Left ventricle myocardium superior (tissue), 1 donor: Measurements from ENCODE around the gene MLIP. TPM values are rescaled to one million over a fixed set of nuclear protein-coding genes. Genes with fewer than 3 reads are reported as not detected.
"Not testable (repeated sequence)": the region's sequence is repeated elsewhere in the genome, so short reads cannot be mapped to it uniquely, and the experiment has no call there.

Experiments used
- ATAC-seq: fragments of 200-7000 bp; cut with Tn5 transposase; one replicate; pipeline ENCODE4 v1.9.1; 2020; ENCODE audit warnings: mild to moderate bottlenecking, moderate library complexity
- DNase-seq: peaks from one replicate; pipeline ENCODE4 v3.0.0-alpha.2; 2020
- intact Hi-C: fragments of 100-400 bp; cut with micrococcal nuclease; formaldehyde crosslinking; loops from one replicate; pipeline ENCODE4 v1.11.0; 2022
- total RNA-seq: library from RNA; stranded (reverse); fragmentation: NEBNext Ultra II Directional; extraction: Animal tissue kit (Norgen Biotek cat#: 25700); gene quantifications from one replicate; pipeline ENCODE4 v1.2.1, GENCODE V29; 2021
- donor health status: DM: no; HTN: yes; CAD: no; lungs with severe emphysema.

MLIP gene
- total RNA-seq, 1 donor from 2014 or later = 436 TPM

DNA sequence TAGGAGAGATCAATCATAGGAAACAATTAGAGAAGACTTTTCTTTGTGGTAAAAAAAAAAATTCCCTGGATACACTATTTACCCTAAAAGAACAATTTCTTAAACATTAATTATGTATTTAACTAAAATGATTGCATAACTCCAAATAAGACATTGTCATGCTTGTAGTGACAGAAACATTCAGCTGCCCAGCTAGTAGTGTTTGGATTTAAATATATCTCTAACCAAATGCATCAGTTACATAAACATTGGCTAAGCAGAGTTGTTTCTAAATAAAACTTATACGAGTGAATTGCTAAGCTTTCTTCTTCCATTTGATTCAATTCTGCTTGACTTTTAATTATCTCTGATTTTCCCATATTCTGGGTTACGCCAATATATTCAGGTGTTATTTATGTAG, 23.7 kb downstream of the MLIP start:
- DNase-seq (no peak), ATAC-seq (peak; percentile 18)
- intact Hi-C loops = no loop called here

DNA sequence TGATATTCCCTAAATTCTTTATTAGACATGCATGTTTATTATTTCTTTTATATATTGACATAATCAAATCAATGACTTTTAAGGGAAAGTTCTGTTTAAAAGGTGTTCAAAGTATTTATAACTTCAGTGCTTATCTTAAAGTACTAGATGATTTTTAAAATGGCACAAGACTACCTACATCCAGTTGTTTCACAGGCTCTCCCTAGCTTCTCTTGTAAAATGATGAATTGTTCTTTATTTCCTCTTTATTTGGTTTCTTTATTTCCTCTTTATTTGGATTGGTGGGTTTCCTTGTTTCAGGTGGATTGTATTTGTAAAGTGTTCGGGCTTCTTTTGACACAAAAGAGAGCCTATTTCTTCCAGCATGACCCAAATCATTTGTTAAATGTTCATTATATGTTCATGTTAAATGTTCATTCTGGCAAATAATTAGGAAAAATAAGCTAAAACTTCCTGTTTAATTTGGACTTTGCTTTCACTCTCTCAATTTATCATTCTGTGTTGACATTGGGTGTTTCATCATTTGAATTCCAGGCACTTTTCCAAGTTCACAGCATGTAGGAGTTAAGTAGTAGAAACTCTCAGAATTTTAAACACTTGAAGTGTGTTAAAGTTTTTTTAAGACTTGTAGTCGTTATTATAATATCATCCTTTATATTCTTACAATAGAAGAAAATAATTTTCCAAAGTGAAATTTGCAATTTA, 24.6 kb downstream of the MLIP start:
- ATAC-seq (peak; percentile 24), DNase-seq (no peak)
- intact Hi-C loops = no loop called here

DNA sequence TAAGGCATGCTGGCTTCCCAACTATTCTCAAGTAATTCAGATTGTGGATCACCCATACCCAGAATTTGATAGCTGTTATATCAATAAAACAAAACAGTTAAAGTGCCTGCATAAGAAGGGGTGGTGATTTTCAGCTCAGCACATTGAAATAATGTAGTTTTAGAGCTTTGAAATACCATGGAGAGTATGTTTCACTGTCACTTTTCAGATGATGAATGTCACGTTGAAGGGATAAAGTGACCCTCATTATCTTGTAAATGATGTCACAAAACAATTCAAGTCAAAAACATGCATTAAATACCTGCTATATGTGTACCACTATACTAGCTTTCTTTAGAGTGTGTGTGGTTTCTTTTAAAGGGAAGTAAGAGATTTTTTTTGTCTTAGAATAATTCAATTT, 27.6 kb downstream of the MLIP start:
- intact Hi-C loops = no loop called here
- no peak for DNase-seq
- no peak for ATAC-seq

DNA sequence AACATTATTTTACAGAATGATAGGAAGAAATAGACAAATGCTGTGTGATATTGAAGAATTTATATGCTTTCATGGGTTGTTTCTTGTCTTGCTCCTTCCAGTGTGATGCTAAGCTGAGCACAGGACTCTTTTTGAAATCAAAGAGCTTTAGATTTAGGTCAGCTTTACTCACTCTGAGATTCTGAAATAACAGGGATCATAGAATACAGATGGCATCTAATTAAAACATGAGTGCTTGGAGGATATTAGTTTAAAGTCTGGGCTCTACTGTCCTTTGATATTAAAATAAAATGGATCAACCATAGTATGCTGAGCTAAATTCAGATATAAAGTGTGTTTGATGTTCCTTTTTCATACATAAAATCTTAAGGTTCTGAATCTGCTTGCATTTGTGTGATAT, 29.6 kb downstream of the MLIP start:
- no peak for DNase-seq
- ATAC-seq = no peak
- intact Hi-C loops = no loop called here

DNA sequence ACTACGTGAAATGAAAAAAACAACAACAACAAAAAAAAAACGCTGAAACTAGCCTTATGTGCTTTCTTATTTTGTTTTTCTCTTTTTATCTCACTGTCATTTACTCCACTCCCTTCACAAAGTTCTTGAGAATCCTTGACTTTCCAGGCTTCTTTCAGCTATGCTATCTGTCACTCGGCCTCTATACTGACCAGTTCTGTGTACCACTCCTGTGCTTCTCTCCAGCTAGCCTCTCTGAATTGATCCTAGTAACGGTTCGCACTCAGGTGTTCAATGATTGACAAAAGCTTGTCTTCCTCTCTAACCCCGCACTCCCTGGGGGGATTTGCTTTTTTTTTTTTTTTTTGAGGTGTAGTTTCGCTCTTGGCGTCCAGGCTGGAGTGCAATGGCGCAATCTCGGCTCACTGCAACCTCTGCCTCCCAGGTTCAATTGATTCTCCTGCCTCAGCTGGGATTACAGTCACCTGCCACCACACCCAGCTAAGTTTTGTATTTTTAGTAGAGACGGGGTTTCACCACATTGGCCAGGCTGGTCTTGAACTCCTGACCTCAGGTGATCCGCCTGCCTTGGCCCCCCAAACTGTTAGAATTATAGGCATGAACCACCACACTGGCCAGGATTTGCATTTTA, 31.8 kb downstream of the MLIP start:
- ATAC-seq (no peak), DNase-seq (no peak)
- intact Hi-C loops = no loop called here

DNA sequence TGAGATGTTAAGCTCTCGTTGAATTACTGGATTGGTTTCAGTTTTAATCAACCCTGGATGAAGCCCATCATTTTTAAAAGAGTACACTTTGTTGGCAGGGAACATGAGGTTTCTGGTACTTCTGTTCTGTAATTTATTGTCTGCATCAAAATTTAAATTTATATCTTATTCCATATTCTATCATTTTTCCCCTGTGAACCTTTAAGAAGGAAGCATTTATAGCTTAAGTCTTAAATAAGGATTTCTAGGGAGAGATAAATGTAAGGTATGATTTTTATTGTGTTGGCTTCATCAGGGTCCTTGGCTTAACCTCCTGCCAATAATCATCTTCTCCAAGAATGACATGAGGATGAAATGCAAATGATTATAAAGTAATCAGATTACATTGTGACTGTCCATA, 40.6 kb downstream of the MLIP start:
- ATAC-seq = no peak
- no peak for DNase-seq
- intact Hi-C loops = no loop called here

DNA sequence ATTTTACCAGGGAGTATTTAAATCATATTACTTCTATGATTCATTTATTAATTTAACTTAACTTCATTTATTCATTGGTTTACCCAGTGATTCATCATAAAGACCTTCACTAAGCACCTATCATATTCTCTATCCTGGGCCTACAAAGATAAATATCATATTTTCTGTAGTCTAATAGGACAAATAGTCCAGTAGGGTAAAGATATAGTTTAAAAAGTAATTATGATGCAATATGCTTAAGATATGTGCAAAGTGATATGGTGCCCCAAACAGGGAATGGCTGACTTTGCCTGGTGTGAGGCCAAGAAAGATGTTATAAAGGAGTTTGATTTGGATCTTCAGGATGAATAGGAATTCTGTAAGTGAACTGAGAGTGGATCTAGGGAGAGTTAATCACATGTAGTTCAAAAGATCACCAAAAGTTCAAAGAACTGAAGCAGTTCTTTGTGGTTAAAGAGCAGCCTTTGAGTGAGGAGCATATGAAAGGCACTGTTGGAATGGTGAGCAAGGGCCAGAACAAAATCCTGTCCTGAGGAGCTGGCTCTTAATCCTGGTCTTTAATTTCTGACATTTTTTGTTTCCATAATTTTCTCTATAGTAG, 45.5 kb downstream of the MLIP start:
- DNase-seq = no peak
- intact Hi-C loops = no loop called here
- no peak for ATAC-seq

DNA sequence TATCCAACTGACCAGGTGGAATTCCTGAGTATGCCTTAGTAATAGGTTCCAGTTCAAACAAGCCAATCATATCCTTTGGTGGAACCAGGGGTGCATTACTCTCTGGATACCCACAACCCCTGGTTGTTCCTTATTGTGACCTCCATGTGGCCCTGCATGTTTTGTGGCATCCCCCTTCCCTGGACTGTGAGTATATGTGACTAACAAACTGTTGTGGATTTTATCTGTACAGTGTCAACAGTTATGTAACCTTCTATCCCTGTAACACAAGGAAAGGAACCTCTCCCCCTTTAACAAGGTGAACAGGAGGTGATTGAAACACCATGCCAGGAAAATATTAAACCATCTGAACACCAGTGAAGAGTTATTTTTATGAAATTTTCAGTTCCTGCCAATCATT, 46.2 kb downstream of the MLIP start:
- peak; percentile 63 for ATAC-seq
- no peak for DNase-seq
- intact Hi-C loops = no loop called here

DNA sequence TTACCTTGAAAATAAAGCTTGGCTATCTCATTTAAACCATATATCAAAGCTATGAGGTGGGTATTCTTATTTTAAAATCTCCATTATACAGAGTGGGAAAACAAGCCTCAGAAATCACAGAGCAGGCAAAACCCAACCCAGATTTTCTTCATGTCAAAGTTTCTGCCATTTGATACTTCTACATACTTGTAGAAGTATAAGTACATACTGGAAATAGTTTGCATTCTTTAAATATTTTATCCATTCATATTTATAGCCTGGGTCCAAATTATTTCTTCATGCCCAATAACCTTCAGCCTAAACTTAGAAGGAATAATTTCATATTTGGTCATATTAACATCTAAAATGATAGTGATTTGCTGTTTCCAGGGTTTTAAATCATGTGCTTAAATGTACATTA, 61.8 kb downstream of the MLIP start:
- ATAC-seq = no peak
- no peak for DNase-seq

DNA sequence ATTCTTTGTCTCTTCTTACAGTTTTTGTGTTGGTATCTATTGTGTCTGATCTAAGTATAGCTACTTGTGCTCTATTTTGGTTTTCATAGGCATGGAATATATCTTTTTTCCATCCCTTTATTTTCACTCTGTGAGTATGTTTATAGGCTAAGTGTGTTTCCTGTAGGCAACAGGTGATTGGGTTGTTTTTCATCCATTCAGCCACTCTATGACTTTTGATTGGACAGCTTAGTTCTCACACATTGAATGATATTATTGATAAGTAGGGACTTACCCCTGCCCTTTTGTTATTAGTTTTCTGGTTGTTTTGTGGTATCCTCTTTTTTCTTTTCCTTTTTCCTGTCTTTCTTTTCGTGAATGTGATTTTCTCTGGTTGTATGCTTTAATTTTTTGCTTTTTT, 67.9 kb downstream of the MLIP start:
- intact Hi-C loops = no loop called here
- DNase-seq = no peak
- ATAC-seq = no peak

More for the DNA sequence above, 61.8 kb downstream of the MLIP start:
- intact Hi-C loops = no loop called here

DNA sequence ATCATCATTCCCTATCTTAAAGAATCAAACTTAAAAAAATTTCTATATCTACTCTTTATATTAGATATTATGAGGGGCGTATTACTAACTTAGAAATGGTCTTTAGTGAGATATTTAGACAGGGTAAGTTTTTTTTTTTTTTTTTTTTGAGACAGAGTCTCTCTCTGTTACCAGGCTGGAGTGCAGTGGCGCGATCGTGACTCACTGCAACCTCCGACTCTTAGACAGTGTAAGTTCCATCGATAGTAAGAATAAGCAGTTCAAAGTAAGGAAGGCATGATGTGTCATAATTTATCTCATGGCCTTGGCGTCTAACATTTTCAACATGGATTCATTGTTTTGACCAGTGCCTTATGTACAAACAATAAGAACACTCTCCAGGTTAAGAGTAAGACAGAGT, 72.4 kb downstream of the MLIP start:
- DNase-seq (no peak), ATAC-seq (no peak)
- intact Hi-C loops = no loop called here

DNA sequence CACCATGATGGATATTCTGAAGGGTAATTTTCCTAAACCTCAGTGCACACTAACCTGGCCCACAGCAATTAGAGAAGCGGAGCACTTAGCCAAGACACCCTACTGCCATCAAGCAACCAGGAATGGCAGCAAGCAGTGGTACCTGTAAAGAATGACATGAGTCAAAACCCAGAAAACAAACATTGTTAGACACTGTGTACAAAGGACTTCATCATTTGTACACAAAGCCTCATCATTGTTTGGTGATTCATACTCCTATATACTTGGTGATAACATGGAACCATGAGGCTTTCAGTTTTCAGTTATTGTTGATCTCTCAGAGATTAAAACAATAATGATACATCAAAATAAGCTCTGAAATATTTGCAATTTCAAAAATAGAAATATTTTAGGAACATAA, 74.6 kb downstream of the MLIP start:
- ATAC-seq (no peak), DNase-seq (no peak)
- intact Hi-C loops = no loop called here

DNA sequence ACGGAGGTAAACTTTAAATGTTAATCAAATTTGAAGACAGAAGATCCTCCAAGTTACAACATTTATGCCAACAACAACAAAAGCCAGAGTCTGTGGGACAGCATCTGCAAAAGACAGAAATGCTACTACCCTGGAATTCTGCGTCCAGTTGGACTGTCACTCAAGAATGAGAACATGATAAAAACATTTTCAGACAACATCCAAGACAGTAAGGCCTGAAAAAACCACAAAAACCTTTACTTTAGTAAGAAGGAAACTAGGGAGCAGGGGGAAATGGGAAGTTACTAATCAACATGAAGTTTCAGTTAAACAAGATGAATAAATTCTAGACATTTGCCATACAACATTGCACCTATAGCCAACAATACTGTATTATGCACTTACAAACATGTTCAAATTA, 77.6 kb downstream of the MLIP start:
- ATAC-seq = no peak
- intact Hi-C loops = no loop called here
- DNase-seq = no peak

DNA sequence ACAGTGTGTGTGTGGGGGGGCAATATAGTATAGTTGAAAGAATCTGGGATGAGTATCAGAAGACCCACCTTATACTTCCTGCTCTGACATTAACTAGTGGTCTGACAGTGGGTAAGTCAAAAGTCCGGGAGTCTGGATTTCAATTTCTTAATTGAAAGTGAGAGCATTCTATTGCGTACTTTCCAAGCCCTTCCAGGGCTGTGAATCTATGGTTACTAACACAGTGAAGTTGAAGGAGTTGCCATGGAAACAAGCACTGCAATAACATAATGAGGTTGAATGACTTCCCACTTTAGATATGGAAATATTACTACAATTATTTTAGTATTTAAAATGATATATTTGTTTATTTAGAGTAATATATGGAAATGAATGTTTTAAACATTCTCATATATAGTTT, 80.2 kb downstream of the MLIP start:
- DNase-seq (no peak), ATAC-seq (no peak)
- intact Hi-C loops = no loop called here

DNA sequence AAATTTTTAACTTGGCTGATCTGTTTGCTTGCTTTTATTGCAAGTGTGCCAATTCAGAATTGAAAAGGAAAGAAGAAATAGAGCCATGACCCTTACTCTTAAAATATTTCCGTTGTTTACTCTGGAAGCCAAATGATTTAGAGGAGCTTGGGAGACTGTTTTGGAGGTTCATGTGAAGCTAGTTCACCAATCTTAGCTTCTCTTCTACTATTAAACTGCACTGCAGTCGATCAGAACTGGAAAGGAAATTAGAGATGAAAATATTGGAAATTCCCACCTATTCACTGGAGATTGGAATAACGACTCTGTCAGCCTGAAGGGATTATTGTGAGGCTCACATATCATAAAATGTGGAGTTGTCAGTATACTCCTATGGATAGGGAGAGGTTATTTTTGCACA, 81.8 kb downstream of the MLIP start:
- intact Hi-C loops = no loop called here
- DNase-seq (no peak), ATAC-seq (no peak)

DNA sequence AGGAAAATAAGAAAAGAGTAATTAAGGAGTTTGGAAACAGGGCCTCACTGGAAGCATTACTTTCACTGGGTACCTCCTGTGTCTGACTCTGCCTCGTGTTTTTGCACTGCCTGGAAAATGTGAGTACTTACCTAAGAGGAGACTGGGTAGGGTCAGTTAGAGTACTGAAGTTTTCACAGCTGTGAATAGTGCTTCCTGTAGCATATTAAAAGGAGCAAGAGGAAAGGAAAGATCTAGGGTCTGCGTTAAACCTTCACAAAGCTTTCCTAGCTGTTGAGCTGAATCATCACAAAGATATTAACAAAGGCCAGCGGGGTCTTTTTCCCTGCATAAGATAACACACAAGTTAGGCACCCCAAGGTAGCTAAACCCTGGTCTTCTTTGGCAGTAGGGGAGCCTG, 82.3 kb downstream of the MLIP start:
- peak; percentile 17 for ATAC-seq
- intact Hi-C loops = no loop called here
- DNase-seq = no peak

DNA sequence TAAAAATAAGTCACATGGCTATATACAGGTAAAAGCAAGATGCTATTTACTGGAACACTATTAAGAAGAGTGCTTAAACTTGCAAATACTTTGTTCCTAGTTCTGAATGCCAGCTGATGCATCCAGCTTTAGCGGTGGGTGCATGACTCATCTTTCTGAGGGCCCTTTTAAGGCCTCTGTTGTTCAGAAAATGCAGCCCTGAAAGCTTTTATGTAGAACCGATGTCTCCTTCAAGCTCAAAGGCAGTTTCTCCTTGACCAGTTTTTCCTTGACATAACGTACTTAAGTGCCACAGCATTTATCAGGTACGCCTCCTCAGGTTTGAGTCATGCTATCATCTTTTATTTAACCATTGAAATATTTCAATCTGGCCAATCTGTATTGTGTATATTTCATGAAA, 82.8 kb downstream of the MLIP start:
- intact Hi-C loops = no loop called here
- peak; percentile 35 for ATAC-seq
- DNase-seq = no peak

DNA sequence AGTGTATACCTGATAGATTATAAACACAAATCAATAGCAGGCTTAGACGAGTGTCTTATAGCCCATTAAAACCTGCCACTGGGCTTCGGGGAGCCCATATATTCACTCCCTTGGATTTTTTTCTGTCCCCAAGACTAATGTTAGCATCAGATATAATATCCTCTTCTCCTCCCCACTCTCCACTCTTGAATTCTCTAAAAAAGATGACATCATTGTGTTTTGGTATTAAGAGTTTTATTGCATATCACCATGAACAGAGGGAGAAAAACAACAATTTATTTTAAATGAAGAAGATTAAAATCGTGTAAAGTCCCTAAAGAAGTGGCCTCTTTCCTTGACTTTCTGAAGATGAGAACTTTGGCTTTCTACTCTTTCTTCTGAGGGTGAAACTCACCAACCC, 84.4 kb downstream of the MLIP start:
- intact Hi-C loops = no loop called here
- no peak for ATAC-seq
- no peak for DNase-seq

DNA sequence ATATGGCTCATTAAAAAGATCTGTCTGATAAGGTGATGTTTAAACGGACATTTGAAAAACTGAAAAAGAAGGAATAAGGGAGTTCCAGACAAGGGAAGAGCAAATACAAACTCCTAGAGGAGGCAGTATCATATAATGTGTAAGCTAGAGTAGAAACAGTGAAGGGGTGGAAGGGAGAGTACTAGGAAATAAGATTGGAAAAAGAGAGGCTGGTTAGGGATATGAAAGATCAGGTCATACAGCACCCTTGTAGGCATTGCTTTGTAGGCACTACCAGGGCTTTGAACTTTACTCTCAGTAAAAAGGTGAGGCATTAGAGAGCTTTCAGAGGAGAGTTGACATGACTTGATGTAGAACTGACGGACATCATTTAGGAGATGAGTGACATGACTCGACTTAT, 85.7 kb downstream of the MLIP start:
- ATAC-seq = no peak
- no peak for DNase-seq
- intact Hi-C loops = no loop called here

DNA sequence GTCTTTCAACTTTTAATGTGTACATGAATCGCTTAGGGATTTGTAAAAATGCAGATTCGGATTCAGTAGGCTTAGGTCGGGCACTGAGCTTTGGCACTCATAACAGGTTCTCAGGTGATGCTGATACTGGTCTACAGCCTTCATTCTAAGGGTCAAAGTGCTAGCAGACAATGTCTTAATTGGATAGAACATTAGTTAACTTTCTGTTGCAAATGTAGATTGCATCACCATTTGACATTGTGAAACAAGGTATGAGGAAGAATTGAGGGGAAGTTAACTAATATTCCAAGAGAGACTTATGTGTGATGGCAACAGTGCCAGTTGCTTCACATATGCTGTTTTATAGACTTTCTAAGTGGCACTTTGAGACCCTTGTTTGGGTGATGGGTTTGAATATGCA, 86.9 kb downstream of the MLIP start:
- intact Hi-C loops = no loop called here

DNA sequence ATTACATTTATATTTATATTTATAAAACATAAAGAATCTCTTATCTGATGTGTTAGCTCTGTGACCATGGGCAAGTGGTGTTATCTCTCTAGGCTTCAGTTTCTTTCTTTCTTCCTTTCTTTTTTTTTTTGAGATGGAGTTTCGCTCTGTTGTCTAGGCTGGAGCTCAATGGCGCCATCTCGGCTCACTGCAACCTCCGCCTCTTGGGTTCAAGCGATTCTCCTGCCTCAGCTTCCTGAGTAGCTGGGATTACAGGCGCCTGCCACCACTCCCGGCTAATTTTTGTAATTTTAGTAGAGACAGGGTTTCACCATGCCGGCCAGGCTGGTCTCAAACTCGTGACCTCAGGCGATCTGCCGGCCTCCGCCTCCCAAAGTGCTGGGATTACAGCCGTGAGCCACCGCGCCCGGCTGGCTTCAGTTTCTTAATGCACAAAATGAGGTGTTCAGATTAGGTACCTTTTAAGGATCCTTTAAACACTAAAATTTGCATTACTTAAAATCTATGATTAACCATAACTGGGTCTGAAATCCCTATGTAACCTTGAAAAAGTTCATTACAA, 92.3 kb downstream of the MLIP start:
- ATAC-seq, DNase-seq, intact Hi-C loops: not testable (repeated sequence)

More for the DNA sequence above, 86.9 kb downstream of the MLIP start:
- no peak for ATAC-seq
- DNase-seq = no peak
